Colonic mucosa (tissue), 4 donors: Measurements from ENCODE around the gene UHMK1. TPM values are rescaled to one million over a fixed set of nuclear protein-coding genes. Genes with fewer than 3 reads are reported as not detected.

Source experiments
- DNase-seq: peaks from one replicate; pipeline ENCODE4 v3.0.0-alpha.2; 2020
- H3K27ac ChIP-seq: fragments of 200-600 bp; one replicate; pipeline ENCODE4 v1.8.0; 2021
- H3K27me3 ChIP-seq: fragments of 200-600 bp; one replicate; pipeline ENCODE4 v1.8.0; 2021
- H3K36me3 ChIP-seq: fragments of 200-600 bp; one replicate; pipeline ENCODE4 v1.8.0; 2021
- H3K4me1 ChIP-seq: fragments of 200-600 bp; one replicate; pipeline ENCODE4 v1.8.0; 2021; ENCODE audit warnings: mild to moderate bottlenecking
- H3K4me3 ChIP-seq: fragments of 200-600 bp; one replicate; pipeline ENCODE4 v1.8.0; 2021
- H3K9ac ChIP-seq, 2 donors: one replicate each; pipeline ENCODE4 v1.7.0; 2013; ENCODE audit warnings: control low read depth in 2 of 2, low read depth in 2 of 2, low read length in 2 of 2
- H3K9me3 ChIP-seq: fragments of 200-600 bp; one replicate; pipeline ENCODE4 v1.8.0; 2021
- intact Hi-C: fragments of 100-400 bp; cut with DNase I; formaldehyde crosslinking; loops from one replicate; pipeline ENCODE4 v1.14.1; 2022
- total RNA-seq, 2 donors: library from RNA; stranded (reverse); fragmentation: NEBNext Ultra II Directional in 1 of 2; extraction: Animal tissue kit (Norgen Biotek cat#: 25700) in 1 of 2; gene quantifications; one replicate each; pipeline ENCODE4 v1.2.1, GENCODE V29; 2021
- TF ChIP-seq, protein P1 (sequence below): fragments of 200-600 bp; IDR thresholded peaks from one replicate; pipeline ENCODE4 v1.8.0; 2022; ENCODE audit warnings: antibody characterized with exemption, mild to moderate bottlenecking
- donor health status: healthy.
- donor health status: DM: no; HTN: no; CAD: no.
- donor health status: DM: no; HTN: no; CAD: no.

UHMK1 gene
- total RNA-seq, 2 donors from 2014 or later = 52.1 to 59.0 TPM

DNA sequence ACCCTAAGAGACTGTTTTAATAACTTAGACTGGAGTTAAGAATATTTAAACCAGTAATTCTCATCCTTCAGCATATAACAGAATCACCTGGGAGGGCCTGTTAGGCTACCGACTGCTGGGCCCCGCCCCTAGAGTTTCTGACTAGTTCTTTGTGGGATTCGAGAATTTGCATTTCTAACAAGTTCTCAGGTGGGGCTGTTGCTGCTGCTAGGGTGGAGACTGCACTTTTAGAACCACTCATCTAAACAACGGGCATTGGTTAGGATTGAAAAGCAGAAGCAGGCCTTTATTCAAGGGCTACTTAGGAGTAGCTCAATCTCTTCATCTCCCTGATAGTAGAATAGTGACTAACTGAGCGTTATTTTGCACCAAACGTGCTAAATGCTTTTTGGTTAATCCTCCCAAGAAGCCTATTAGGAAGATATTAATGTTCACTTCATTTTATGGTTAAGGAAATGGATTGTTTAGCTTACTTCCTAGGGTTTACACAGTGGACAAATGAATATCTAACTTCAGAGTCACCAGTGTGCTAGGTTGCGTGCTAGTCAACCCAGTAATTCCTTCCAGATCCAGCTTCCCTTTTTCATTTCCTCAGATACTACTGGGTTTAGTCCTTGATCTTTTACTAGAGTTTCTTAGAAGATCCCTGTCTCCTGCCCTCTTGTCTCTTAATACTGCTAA is 32.8 kb downstream of the UHMK1 start:
- H3K9ac ChIP-seq = no peak overlapping the region
- no peaks in the 10 kb centered on the region for H3K4me1 ChIP-seq
- no peaks in the 10 kb centered on the region for H3K27me3 ChIP-seq
- no peak overlapping the region for H3K4me3 ChIP-seq
- no peaks in the 10 kb centered on the region for H3K9me3 ChIP-seq
- H3K36me3 ChIP-seq = no peaks in the 10 kb centered on the region
- DNase-seq = no peak
- TF ChIP-seq, protein P1, sequence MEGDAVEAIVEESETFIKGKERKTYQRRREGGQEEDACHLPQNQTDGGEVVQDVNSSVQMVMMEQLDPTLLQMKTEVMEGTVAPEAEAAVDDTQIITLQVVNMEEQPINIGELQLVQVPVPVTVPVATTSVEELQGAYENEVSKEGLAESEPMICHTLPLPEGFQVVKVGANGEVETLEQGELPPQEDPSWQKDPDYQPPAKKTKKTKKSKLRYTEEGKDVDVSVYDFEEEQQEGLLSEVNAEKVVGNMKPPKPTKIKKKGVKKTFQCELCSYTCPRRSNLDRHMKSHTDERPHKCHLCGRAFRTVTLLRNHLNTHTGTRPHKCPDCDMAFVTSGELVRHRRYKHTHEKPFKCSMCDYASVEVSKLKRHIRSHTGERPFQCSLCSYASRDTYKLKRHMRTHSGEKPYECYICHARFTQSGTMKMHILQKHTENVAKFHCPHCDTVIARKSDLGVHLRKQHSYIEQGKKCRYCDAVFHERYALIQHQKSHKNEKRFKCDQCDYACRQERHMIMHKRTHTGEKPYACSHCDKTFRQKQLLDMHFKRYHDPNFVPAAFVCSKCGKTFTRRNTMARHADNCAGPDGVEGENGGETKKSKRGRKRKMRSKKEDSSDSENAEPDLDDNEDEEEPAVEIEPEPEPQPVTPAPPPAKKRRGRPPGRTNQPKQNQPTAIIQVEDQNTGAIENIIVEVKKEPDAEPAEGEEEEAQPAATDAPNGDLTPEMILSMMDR = no peak
- intact Hi-C loops = no loop called here
- H3K27ac ChIP-seq = no peak overlapping the region

GRCh38 chr1:162530988-162531319 is 33.3 kb downstream of the UHMK1 start:
- no peak overlapping the region for H3K9ac ChIP-seq
- no peaks in the 10 kb centered on the region for H3K36me3 ChIP-seq
- H3K27me3 ChIP-seq = no peaks in the 10 kb centered on the region
- intact Hi-C loops = no loop called here
- no peaks in the 10 kb centered on the region for H3K9me3 ChIP-seq
- TF ChIP-seq, protein P1 = no peak
- DNase-seq = no peak
- no peak overlapping the region for H3K27ac ChIP-seq
- no peak overlapping the region for H3K4me3 ChIP-seq
- no peaks in the 10 kb centered on the region for H3K4me1 ChIP-seq

- Histone ChIP-seq H3K27ac (no peak overlapping the region), H3K9me3 (no peaks in the 10 kb centered on the region), H3K4me1 (no peaks in the 10 kb centered on the region), H3K4me3 (no peak overlapping the region), H3K27me3 (no peaks in the 10 kb centered on the region), H3K9ac (no peak overlapping the region), H3K36me3 (no peaks in the 10 kb centered on the region)
- TF ChIP-seq, protein P1 = no peak
- intact Hi-C loops = no loop called here
- no peak for DNase-seq
Measured at GRCh38 chr1:162535501-162535900, 37.9 kb downstream of the UHMK1 start.

DNA sequence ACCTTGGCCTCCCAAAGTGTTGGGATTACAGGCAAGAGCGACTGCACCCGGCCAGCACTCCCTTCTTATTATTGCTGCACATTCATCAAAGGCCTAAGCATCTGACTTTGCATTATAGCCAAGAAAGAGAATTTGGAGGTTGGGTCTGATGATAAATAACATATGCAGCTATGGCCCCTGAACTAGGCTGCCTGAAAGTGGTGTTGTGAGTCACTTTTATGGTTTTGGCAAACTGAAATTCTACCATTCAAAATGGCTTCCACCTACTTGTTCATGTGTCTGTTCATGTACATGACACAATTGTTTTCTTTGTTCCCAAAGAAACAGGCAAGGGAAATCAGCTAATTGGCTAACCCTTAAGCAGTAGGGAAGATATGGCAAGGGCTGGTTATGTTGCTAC is 38.9 kb downstream of the UHMK1 start:
- H3K4me3 ChIP-seq = no peak overlapping the region
- no peak overlapping the region for H3K27ac ChIP-seq
- no peak for DNase-seq
- intact Hi-C loops = no loop called here
- H3K27me3 ChIP-seq = no peaks in the 10 kb centered on the region
- no peak overlapping the region for H3K9ac ChIP-seq
- no peaks in the 10 kb centered on the region for H3K9me3 ChIP-seq
- H3K4me1 ChIP-seq = no peaks in the 10 kb centered on the region
- no peaks in the 10 kb centered on the region for H3K36me3 ChIP-seq
- TF ChIP-seq, protein P1 = no peak

- DNase-seq = no peak
- Histone ChIP-seq H3K9ac (no peak overlapping the region), H3K36me3 (no peaks in the 10 kb centered on the region), H3K4me1 (no peaks in the 10 kb centered on the region), H3K27ac (no peak overlapping the region), H3K9me3 (no peaks in the 10 kb centered on the region), H3K27me3 (no peaks in the 10 kb centered on the region), H3K4me3 (no peak overlapping the region)
- TF ChIP-seq, protein P1 = no peak
- intact Hi-C loops = no loop called here
Measured at GRCh38 chr1:162537216-162537615, 39.6 kb downstream of the UHMK1 start.
